Endometrium (tissue), 2 donors: ENCODE results near the gene MYBPHL.

Experiments used
- FAIRE-seq: peaks from 2 replicates; lab custom pipeline; 2012; peaks lifted over from hg19 to GRCh38; lab: Jason Lieb, UNC
- donor health status: control.
- donor health status: control.

Gene MYBPHL

DNA sequence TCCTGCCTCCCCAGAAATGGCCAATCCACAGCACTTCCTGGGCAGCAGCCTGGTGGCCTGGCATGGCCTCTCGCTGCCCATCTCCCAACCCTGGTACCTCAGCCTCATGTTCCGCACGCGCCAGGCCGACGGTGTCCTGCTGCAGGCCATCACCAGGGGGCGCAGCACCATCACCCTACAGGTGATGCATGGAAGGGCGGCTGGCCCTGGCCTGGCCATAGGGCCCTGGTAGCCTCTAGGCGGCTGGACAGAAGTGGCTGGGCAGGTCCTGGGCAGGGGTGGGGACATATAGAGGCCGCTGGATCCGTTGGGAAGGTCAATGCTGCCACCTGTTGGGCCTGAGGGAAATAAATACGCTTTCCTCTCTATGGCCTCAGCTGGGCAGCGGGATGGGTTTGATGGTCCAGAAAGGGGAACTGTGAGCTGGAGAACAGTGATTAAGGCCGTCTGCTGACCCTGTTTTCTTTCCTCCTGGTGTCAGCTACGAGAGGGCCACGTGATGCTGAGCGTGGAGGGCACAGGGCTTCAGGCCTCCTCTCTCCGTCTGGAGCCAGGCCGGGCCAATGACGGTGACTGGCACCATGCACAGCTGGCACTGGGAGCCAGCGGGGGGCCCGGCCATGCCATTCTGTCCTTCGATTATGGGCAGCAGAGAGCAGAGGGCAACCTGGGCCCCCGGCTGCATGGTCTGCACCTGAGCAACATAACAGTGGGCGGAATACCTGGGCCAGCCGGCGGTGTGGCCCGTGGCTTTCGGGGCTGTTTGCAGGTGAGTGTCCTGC is 43.0 kb downstream of the MYBPHL start:
- FAIRE-seq: peak; percentile 23

DNA sequence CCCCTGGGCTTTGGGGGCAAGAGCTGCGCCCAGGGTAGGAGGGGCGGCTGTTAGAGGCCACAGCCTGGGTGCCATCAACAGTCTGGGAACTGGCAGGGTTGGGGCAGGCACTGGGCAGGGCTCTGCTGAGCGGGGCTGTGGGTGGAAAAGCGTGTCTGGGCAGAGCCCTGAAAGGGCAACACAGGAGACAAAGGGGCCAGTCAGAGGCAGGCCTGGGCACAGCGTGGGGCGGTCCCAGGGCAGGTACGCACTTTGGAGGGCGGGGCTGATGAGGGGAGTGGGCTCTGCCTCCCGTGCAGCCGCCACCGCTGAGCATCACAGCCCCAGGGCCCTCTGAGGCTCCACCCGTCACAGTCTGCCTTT is 43.6 kb downstream of the MYBPHL start:
- FAIRE-seq: no peak

DNA sequence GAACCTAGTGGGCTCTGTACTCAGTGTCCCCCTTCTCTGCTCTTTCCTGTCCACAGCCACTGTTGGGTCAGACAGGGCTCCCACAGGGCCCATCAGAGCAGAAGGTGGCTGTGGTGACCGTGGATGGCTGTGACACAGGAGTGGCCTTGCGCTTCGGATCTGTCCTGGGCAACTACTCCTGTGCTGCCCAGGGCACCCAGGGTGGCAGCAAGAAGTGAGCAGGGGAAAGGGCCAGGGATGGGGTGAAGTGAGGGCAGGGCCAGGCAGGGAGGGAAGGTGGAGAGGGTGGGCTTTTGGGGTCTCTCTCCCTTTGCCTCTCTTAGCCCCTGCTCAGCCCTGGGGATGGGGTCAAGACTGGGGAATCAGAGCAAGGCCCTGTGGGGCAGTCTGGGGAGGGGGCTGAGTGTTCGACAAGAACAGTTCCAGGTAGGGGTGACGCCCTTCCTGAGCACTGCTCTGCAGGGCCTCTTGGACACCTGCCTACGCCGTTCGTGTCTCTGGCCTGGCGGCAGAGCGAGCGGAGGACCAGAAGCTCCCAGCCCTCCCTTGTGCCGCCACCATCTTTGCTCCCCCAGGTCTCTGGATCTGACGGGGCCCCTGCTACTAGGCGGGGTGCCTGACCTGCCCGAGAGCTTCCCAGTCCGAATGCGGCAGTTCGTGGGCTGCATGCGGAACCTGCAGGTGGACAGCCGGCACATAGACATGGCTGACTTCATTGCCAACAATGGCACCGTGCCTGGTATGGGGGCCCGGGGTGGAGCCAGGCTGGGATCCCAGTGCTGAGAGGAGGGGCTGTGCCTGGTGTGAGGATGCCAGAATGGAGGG is 44.4 kb downstream of the MYBPHL start:
- FAIRE-seq: no peak

DNA sequence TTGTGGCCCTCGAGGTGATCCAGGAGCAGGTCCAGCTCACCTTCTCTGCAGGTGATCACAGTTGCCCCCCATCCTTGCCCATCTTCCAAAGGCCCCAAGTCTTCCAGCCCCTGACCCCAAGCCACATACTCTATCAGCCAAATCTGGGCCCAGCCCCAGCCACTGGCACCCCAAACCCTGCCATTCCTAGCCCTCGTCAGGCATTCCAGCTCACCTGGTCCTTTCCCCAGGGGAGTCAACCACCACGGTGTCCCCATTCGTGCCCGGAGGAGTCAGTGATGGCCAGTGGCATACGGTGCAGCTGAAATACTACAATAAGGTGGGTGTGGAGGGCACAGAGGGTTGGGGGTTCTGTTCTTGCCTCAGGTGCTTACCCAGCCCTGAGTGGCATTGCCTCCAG is 45.2 kb downstream of the MYBPHL start:
- no peak for FAIRE-seq

DNA sequence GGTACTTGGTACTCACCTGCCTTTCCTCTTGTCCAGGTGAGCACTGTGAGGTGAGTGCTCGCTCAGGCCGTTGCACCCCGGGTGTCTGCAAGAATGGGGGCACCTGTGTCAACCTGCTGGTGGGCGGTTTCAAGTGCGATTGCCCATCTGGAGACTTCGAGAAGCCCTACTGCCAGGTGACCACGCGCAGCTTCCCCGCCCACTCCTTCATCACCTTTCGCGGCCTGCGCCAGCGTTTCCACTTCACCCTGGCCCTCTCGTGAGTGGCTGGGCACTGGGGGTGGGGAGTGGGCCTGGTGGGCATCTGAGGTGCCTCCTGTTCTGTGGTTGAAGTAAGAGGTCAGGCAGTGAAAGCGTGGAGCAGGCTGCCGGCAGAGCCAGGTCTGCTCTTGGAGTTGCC is 45.8 kb downstream of the MYBPHL start:
- no peak for FAIRE-seq

DNA sequence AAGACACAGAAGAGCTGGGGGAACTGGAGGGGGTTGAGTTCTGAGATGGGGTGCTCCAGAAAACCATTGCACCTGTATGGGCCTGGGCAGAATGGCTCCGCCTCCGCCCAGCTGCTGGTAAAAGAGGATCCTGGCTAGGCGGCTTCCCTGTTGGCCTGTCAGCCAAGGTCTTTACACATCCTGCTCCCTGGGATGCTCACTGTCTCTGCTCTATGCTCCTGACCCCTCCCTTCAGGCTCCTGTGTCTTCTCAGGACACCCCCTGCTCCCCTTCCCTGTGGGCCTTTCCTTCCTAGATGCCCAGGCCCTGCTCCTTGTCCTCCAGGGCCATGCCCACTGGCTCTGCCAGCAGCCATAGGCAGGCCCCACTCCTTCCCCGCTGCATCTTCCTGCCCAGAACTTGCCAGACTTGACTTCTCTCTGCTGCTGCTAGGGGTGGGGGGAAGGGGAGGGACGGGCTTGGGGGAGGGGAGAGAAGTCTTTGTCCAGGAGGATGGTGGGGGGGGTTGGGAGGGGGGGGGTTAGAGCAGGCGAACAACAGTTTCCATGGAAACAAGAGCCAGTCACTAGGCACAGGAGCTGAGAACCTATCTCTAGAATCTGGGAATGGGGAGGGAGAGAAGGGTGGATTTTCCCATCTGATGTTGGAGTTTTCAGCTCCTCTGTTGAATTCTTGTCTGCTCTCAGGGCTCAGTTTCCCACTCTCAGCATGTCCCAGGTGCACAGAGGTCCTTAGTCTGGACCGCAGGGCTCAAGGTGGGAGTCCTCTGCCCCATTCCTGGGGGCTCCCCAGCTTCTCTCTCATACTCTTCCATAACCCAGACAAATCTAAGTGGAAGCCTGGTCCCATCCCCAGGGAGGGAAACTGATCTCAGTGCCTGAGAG is 46.9 kb downstream of the MYBPHL start:
- no peak for FAIRE-seq

DNA sequence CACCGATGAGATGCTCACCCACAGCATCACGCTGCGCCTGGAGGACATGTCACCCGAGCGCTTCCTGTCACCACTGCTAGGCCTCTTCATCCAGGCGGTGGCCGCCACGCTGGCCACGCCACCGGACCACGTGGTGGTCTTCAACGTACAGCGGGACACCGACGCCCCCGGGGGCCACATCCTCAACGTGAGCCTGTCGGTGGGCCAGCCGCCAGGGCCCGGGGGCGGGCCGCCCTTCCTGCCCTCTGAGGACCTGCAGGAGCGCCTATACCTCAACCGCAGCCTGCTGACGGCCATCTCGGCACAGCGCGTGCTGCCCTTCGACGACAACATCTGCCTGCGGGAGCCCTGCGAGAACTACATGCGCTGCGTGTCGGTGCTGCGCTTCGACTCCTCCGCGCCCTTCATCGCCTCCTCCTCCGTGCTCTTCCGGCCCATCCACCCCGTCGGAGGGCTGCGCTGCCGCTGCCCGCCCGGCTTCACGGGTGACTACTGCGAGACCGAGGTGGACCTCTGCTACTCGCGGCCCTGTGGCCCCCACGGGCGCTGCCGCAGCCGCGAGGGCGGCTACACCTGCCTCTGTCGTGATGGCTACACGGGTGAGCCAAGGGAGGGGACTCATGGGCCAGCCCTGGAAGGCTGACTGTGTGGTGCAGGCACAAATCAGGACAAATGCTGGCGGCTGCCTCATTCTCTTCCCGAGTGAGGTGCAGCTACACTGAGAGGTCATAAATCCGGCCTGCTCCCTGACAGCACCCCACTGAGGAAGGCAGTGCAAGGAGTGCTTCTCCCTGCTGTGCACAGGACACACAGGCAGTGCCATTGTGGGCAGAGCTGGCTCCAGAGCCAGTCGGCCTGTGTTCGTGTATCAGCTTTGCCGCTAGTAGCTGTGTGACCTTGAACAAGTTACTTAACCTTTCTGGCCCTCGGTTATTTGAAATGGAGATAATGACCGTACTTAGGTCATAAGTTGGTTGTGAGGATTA is 48.0 kb downstream of the MYBPHL start:
- no peak for FAIRE-seq

DNA sequence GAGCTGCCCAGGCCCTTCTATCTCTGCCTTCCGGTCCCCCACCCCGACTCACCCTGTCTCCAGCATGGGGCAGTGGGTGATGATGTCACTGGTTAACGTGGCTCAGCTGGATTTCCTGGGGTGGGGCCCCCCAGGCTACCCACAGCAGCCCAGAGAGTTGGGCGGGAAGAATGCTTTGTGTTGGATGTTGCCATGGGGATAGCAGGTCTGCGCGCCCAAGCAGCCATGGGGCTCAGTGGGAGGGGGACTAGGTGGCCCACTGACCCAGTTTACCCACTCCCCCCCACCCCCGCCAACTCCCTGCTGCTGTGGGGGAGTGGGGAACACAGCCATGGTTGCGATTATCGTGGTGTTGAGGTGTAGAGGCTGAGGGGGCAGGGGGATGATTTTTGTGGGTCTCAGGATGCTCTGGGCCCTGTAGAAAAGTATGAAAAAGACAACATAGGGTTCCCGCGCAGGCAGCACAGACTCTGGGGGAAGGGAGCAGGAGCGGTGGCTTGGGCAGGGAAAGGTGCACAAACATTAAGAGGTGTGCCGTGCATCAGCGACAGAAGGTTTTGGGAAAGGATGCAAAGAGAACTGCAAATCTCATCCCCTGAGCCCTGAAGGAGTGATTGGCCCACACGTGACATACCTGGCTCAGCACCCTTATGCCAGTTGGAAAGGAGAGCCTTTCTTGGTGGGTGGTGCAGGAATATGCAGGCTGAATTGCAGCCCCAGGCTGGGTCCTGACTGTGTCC is 49.0 kb downstream of the MYBPHL start:
- FAIRE-seq: no peak

DNA sequence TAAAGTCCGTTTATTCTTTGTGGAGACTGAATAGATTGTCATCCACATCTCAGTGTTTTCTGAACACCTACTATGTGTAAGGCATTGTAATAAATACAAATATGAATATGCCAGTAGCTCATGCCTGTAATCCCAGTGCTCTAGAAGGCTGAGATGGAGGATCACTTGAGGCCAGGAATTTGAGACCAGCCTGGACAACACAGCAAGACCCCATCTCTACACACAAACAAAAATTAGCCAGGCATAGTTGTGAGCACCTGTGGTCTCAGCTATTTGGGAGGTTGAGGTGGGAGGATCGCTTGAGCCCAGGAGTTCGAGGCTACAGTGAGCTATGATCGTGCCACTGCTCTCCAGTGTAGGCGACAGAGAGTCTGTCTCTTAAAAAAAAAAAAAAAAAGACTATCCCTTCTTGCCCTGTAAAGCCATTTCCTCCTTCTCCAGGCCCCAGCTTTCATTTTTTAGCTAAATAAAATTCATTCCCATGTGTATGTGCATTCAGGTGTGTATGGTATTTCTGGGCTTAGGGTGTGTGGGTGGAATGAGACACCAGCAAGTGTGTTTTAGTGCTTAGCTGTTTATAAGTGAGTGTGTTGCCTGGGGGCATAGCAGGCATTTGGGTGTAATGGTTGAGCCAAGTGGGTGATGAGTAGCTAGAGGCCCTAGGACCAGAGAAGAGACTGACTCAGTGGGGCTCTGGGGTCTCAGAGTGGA is 49.7 kb downstream of the MYBPHL start:
- no peak for FAIRE-seq

DNA sequence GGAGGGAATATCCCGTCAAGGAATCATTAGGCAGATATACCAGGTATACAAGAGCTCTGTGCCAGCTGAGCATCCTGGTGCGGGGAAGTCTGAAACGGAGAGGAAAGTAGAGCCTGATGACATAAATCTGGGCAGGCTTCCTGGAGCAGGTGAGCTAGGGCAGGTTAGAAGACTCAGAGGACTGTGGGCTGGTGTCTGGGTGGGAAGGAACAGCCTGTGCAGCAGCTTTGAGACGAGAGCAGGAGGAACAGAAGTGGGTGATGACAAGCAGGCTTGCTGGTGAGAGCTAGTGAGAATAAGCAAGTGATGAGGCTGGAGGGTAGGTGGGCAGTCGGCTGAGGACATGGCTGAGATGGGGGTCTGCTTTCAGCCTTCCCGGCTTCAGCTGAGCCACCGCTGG is 50.7 kb downstream of the MYBPHL start:
- FAIRE-seq: no peak

DNA sequence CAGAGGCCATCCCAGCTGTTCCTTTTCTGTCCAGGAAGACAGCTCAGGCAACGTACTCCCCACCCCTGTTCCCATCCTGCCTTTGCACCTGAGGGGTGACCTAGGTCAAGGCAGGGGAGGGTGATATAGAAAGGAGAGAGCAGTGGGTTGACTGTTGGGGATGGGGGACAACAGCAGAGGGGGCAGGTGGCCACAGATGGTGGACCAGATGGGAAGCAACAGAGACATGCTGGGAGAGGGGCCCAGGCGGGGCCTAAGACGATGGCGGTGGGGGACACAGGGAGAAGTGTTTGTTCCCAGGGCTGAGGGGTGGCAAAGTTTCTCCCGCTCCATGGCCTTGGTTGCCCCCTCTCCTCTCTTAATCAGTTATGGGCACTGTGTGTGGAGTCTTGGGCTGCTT is 51.1 kb downstream of the MYBPHL start:
- no peak for FAIRE-seq

DNA sequence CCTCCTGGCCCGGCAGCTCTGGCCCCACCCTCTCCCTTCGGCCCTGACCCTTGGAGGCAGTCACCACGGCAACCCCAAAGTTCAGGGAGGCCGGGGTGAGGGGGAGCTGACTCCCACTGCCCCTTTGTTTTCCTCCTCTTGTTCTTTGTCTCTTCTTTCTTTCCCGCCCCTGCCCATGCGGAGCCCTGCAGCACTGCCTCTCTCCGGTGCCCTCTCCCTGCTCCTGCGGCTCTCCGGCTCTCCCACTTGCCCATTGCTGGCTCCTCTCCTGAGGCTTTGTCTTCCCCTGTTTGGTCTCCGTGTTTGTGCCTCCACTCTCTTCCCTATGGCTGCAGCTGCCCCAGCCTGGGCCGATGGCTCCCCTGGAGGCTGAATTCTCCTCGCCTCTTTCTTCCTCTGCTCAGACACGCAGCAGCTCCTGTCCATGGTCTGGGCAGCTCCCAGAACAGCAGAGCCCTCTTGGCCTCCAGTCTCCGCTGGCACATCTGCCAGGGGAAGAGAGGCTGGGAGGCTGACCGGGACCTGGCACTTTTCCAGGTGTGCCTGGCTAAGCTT is 51.6 kb downstream of the MYBPHL start:
- no peak for FAIRE-seq

DNA sequence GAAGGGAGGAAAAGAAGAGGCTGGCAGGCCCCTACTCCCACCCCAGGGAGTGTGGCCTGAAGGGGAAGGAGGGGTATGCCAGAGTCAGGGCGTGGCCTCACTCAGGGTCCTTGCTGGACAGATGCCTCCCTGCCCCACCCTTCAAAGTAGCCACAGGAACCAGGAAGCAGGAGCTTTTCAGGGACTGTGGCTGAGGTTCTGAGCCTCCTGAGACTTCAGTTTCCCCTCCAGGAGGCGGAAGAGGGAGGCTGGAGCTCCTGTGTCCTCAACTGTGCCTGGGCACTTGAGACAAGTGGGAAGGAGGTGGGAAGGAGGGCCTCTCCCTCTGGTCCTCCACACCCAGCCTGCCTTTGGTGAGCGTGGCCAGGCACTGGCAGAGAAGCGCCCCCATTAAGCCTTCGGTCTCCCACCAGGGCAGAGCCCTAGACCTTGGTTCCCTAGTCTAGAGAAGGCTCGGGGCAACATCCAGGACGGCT is 52.2 kb downstream of the MYBPHL start:
- no peak for FAIRE-seq

DNA sequence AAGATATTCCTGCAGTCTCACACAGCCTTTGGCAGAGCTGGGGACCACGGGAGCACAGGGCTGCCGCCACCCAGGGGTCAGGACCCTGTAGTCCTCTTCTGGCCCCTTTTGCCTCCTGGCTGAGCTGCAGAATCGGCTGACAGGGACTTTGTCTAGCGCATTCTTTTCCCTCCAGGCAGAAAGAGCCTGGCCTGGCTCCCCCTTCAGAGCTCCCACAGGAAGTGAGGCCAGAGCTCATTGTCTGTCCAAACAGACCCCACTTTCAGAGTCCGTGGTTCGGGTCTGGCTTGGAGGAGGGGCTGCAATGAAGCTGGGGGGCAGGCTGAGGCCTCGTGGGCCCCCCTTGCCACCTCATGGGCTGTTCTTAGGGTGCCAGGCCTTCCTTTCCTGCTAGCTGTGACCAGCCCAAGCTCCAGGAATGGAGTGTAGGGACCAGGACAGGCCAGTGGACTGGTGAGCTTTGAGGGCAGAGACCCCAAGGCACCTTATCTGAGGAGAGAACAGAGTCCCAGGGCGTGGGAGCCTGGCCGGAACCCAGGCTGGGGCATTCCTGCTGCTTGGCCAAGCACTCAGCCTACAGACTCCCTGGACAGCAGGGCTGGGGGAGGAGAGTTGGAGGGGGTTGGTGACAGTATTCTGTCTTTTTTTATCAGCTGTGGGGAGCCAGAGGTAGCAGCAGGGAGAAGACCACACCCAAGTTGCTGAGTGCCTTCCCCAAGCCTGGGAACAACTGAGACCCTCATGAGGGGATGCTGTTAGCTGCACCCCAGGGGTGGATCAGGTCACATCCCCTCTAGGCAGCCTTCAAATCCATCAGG is 52.8 kb downstream of the MYBPHL start:
- no peak for FAIRE-seq

DNA sequence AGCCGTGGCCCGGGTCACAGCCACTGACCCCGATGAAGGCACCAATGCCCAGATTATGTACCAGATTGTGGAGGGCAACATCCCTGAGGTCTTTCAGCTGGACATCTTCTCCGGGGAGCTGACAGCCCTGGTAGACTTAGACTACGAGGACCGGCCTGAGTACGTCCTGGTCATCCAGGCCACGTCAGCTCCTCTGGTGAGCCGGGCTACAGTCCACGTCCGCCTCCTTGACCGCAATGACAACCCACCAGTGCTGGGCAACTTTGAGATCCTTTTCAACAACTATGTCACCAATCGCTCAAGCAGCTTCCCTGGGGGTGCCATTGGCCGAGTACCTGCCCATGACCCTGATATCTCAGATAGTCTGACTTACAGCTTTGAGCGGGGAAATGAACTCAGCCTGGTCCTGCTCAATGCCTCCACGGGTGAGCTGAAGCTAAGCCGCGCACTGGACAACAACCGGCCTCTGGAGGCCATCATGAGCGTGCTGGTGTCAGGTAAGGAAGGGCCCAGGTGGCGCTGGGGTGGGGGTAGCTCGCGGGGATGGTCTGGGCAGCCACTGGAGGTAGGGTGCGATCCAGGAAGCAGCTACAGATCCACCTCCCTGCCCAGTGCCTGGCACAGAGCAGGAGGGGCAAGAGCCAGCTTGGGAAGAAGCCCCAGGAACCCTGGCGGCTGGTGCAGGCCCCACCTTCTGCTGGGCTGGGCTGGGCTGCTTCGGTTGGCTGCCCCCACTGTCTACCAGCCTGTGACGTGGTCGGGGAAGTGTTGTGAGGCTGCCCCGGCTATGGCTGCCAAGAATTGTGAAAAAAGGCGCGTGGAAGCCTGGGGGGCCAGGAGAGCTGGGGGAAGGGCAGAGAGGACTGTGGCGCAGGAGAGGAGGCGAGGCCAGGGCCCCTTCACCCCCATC is 53.7 kb downstream of the MYBPHL start:
- FAIRE-seq: no peak

DNA sequence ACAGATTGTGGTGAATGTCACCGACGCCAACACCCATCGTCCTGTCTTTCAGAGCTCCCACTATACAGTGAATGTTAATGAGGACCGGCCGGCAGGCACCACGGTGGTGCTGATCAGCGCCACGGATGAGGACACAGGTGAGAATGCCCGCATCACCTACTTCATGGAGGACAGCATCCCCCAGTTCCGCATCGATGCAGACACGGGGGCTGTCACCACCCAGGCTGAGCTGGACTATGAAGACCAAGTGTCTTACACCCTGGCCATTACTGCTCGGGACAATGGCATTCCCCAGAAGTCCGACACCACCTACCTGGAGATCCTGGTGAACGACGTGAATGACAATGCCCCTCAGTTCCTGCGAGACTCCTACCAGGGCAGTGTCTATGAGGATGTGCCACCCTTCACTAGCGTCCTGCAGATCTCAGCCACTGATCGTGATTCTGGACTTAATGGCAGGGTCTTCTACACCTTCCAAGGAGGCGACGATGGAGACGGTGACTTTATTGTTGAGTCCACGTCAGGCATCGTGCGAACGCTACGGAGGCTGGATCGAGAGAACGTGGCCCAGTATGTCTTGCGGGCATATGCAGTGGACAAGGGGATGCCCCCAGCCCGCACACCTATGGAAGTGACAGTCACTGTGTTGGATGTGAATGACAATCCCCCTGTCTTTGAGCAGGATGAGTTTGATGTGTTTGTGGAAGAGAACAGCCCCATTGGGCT is 54.5 kb downstream of the MYBPHL start:
- no peak for FAIRE-seq
